A673 (cell line): ENCODE measurements around the gene TIGD3. TPM values are rescaled to one million over a fixed set of nuclear protein-coding genes. Genes with fewer than 3 reads are reported as not detected.

Source experiments
- BruUV-seq: library from RNA; stranded (reverse); fragments of 400-500 nt; replicated peaks from 2 replicates; lab custom pipeline; 2021; lab: Mats Ljungman, UMichigan
- CTCF ChIA-PET: fragments of 300-600 bp; sonication (Branson Sonifier 250); formaldehyde crosslinking; loops from one replicate; lab custom pipeline; 2022; ENCODE audit warnings: antibody characterized with exemption; lab: Charles Lee
- POLR2A ChIA-PET: fragments of 300-600 bp; sonication (Branson Sonifier 250); formaldehyde crosslinking; loops from one replicate; lab custom pipeline; 2022; ENCODE audit warnings: antibody characterized with exemption; ENCODE audit not compliant: low non-redundant PET; lab: Charles Lee
- DNase-seq: peaks from one replicate; pipeline ENCODE4 v3.0.0-alpha.2; 2015; ENCODE audit warnings: low spot score
- H3K27ac ChIP-seq: fragments of 200-600 bp; sonication (generic); 2 replicates; pipeline ENCODE4 v1.5.1; 2016; ENCODE audit warnings: mixed run types, low read depth, mild to moderate bottlenecking, mixed read lengths, antibody characterized with exemption, low read length; ENCODE audit not compliant: poor library complexity, severe bottlenecking
- H3K27me3 ChIP-seq: fragments of 200-600 bp; sonication (generic); replicated peaks from 2 replicates; pipeline ENCODE4 v1.6.1; 2017; ENCODE audit warnings: mixed run types, low read depth, mild to moderate bottlenecking, mixed read lengths, antibody characterized with exemption, low read length; ENCODE audit not compliant: insufficient read depth, poor library complexity
- H3K36me3 ChIP-seq: fragments of 200-600 bp; sonication (generic); 2 replicates; pipeline ENCODE4 v1.6.1; 2016; ENCODE audit warnings: mixed run types, mild to moderate bottlenecking, mixed read lengths, antibody characterized with exemption, low read length; ENCODE audit not compliant: insufficient read depth, poor library complexity, severe bottlenecking
- H3K4me1 ChIP-seq: fragments of 200-600 bp; sonication (generic); 2 replicates; pipeline ENCODE4 v1.6.1; 2017; ENCODE audit warnings: mixed run types, mild to moderate bottlenecking, mixed read lengths, antibody characterized with exemption, low read length; ENCODE audit not compliant: insufficient read depth, poor library complexity, severe bottlenecking
- H3K4me3 ChIP-seq: fragments of 200-600 bp; sonication (generic); 2 replicates; pipeline ENCODE4 v1.5.1; 2016; ENCODE audit warnings: low read depth, mixed run types, mild to moderate bottlenecking, mixed read lengths, low read length; ENCODE audit not compliant: poor library complexity, severe bottlenecking
- H3K9me3 ChIP-seq: fragments of 200-600 bp; sonication (generic); 2 replicates; pipeline ENCODE4 v1.6.1; 2016; ENCODE audit warnings: mixed run types, low read depth, mild to moderate bottlenecking, mixed read lengths, antibody characterized with exemption, low read length; ENCODE audit not compliant: poor library complexity, severe bottlenecking
- EZH2 ChIP-seq: fragments of 200-600 bp; sonication (generic); IDR thresholded peaks from 2 replicates; pipeline ENCODE4 v1.6.1; 2017; ENCODE audit warnings: borderline replicate concordance, low read depth, mild to moderate bottlenecking, mixed read lengths, antibody characterized with exemption, low read length; ENCODE audit not compliant: poor library complexity, severe bottlenecking
- intact Hi-C: fragments of 100-400 bp; cut with micrococcal nuclease; formaldehyde crosslinking; loops from one replicate; pipeline ENCODE4 v1.10.0; 2022; ENCODE audit not compliant: unreplicated experiment
- total RNA-seq: library from RNA; stranded (reverse); gene quantifications from 2 replicates; pipeline ENCODE4 v1.2.3, GENCODE V29; 2021
- TF ChIP-seq, protein P1 (sequence below): fragments of 300-800, 200-600 bp; sonication (generic); conservative IDR thresholded peaks from 2 replicates; pipeline ENCODE4 v1.5.1; 2017; ENCODE audit warnings: low read depth, mild to moderate bottlenecking, antibody characterized with exemption, low read length, moderate library complexity, mixed read lengths

Gene TIGD3
- total RNA-seq, 1 experiment from 2014 or later, result 2.3 TPM

DNA sequence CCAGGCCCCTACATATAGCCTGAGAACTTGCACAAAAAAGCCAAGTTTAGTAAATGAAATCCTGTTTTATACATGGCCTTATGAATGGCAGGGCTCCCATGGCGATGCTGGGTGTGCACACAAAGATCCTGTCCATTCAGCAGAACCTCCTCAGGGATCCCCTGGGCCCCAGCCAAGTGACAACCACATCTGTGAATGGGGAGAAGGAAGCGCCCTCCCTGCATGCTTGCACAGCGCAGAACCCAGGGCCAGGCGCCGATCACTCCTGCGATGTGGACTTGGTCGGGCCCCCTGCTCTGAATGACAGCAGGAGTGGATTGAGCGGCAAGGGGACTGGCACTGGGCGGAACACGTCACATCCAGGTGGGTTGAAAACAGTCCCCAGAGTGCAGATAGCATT, 44.3 kb upstream of the TIGD3 start:
- H3K36me3 ChIP-seq, result no peaks in the 10 kb centered on the region
- H3K9me3 ChIP-seq, result no peaks in the 10 kb centered on the region
- TF ChIP-seq, protein P1, sequence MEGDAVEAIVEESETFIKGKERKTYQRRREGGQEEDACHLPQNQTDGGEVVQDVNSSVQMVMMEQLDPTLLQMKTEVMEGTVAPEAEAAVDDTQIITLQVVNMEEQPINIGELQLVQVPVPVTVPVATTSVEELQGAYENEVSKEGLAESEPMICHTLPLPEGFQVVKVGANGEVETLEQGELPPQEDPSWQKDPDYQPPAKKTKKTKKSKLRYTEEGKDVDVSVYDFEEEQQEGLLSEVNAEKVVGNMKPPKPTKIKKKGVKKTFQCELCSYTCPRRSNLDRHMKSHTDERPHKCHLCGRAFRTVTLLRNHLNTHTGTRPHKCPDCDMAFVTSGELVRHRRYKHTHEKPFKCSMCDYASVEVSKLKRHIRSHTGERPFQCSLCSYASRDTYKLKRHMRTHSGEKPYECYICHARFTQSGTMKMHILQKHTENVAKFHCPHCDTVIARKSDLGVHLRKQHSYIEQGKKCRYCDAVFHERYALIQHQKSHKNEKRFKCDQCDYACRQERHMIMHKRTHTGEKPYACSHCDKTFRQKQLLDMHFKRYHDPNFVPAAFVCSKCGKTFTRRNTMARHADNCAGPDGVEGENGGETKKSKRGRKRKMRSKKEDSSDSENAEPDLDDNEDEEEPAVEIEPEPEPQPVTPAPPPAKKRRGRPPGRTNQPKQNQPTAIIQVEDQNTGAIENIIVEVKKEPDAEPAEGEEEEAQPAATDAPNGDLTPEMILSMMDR, result no peak
- TF ChIP-seq EZH2, result no peak
- ChIA-PET POLR2A (no interaction called here), CTCF (no interaction called here)
- H3K4me1 ChIP-seq, result peaks cover 18% of the 10 kb centered on the region
- no peaks in the 10 kb centered on the region for H3K27me3 ChIP-seq
- DNase-seq, result peak; percentile 78
- BruUV-seq, result no TSS peak
- intact Hi-C loops, result loop anchor here (10.0 kb wide), 1 partner anchor 465 kb away; the partner anchor contains the start of gene CDC42BPG
- no peak overlapping the region for H3K27ac ChIP-seq
- no peak overlapping the region for H3K4me3 ChIP-seq

- CTCF ChIA-PET, result no interaction called here
- no peaks in the 10 kb centered on the region for H3K27me3 ChIP-seq
- H3K4me3 ChIP-seq, result no peak overlapping the region
- POLR2A ChIA-PET, result no interaction called here
- TF ChIP-seq, protein P1, result no peak
- no peak for TF ChIP-seq EZH2
- H3K27ac ChIP-seq, result no peak overlapping the region
- no TSS peak for BruUV-seq
- peaks cover 19% of the 10 kb centered on the region for H3K4me1 ChIP-seq
- no peak for DNase-seq
- no peaks in the 10 kb centered on the region for H3K9me3 ChIP-seq
- intact Hi-C loops, result loop anchor here (10.0 kb wide), 1 partner anchor 466 kb away; the partner anchor contains the start of gene CDC42BPG
- H3K36me3 ChIP-seq, result no peaks in the 10 kb centered on the region
Measured at GRCh38 chr11:65310736-65311135, 43.8 kb upstream of the TIGD3 start.

DNA sequence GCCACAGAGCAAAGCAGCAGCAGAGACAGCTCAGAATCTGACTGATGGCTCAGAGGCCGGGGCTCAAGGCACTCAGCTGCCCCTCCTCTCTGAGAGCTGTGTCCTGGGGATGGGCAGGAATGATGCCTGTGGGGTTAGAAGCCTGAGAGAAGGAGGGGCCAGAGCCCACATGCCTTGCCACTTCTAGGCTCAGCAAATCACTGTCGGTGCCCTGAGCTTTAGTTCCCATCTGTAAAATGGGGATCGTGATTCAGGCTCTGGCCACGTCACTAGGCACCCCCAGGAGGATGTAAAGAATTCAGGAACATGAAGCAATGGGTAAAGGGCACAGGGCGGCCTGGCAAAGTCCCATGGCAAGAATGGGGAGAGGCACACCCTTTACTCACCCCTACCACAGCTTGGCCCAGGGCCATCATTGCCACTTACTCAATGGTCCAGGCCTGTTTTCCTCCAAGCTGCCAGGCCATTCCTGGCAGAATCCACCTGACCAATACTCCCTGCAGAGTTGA, 43.3 kb upstream of the TIGD3 start:
- ChIA-PET POLR2A (interaction anchor here (0.7 kb wide), 1 partner anchor 433 kb away, joined by 8 read pairs; no protein-coding TSS in a partner anchor), CTCF (no interaction called here)
- H3K27me3 ChIP-seq, result no peaks in the 10 kb centered on the region
- peaks cover 24% of the 10 kb centered on the region for H3K4me1 ChIP-seq
- DNase-seq, result no peak
- H3K4me3 ChIP-seq, result no peak overlapping the region
- no peaks in the 10 kb centered on the region for H3K36me3 ChIP-seq
- H3K9me3 ChIP-seq, result no peaks in the 10 kb centered on the region
- no peak overlapping the region for H3K27ac ChIP-seq
- BruUV-seq, result no TSS peak
- intact Hi-C loops, result loop anchor here (10.0 kb wide), 1 partner anchor 466 kb away; the partner anchor contains the start of gene CDC42BPG
- TF ChIP-seq EZH2, result no peak
- TF ChIP-seq, protein P1, result no peak
